Transverse colon (tissue), 4 donors: ENCODE data around the gene CADM2. TPM values are rescaled to one million over a fixed set of nuclear protein-coding genes. Genes with fewer than 3 reads are reported as not detected.

ENCODE experiments used
- DNase-seq: peaks from one replicate; pipeline ENCODE4 v3.0.0-alpha.2; 2019
- H3K27ac ChIP-seq, 4 donors: fragments of 200-600 bp; sonication (generic); 2 replicates each; pipeline ENCODE4 v1.5.1; 2016 to 2018; ENCODE audit warnings: inconsistent platforms in 4 of 4
- H3K27me3 ChIP-seq: fragments of 200-600 bp; sonication (generic); 2 replicates; pipeline ENCODE4 v1.5.1; 2017; ENCODE audit warnings: inconsistent platforms
- H3K36me3 ChIP-seq, 4 donors: fragments of 200-600 bp; sonication (generic); 2 replicates each; pipeline ENCODE4 v1.5.1; 2017 to 2019; ENCODE audit warnings: inconsistent platforms in 4 of 4
- H3K4me1 ChIP-seq, 4 donors: fragments of 200-600 bp; sonication (generic); 2 replicates each; pipeline ENCODE4 v1.5.1; 2017 to 2020; ENCODE audit warnings: inconsistent platforms in 4 of 4
- H3K4me3 ChIP-seq, 4 donors: fragments of 200-600 bp; sonication (generic); 1 replicate in 1 of 4; 2 replicates in 3 of 4; pipeline versions ENCODE4 v1.5.1 to v1.6.1; 2017 to 2019; ENCODE audit warnings: inconsistent platforms in 4 of 4
- H3K9me3 ChIP-seq, 2 donors: fragments of 200-600 bp; sonication (generic); 2 replicates each; pipeline ENCODE4 v1.5.1; 2017 to 2019; ENCODE audit warnings: inconsistent platforms in 2 of 2
- EP300 ChIP-seq: sonication (generic); formaldehyde crosslinking; IDR thresholded peaks from one replicate; pipeline ENCODE4 v1.6.1; 2017; ENCODE audit warnings: antibody characterized with exemption, low read depth
- POLR2A ChIP-seq: fragments of 450-650 bp; IDR thresholded peaks from one replicate; pipeline ENCODE4 v1.6.1; 2016; ENCODE audit warnings: antibody characterized with exemption, mild to moderate bottlenecking, moderate library complexity
- POLR2AphosphoS5 ChIP-seq, 3 donors: sonication (generic); formaldehyde crosslinking; IDR thresholded peaks; one replicate each; pipeline ENCODE4 v1.6.1; 2016; ENCODE audit warnings: antibody characterized with exemption in 3 of 3
- WGBS, 2 donors: methylation state at CpG; one replicate each; pipeline ENCODE4 v1.1.5; 2018; ENCODE audit warnings: low coverage in 1 of 2; 5-methylcytosine and 5-hydroxymethylcytosine counted together
- in situ Hi-C, 4 donors: fragments of 200-750 bp; cut with MboI; loops; one replicate each; pipeline versions ENCODE4 v1.15.0 to v1.15.1; 2017; ENCODE audit warnings: low sequenced_read_pairs in 3 of 4, low pct_ligation_motif_present in 1 of 4, low pct_unique_long_range_greater_than_20kb in 1 of 4
- intact Hi-C: fragments of 100-400 bp; cut with DNase I; formaldehyde crosslinking; loops from one replicate; pipeline ENCODE4 v1.15.1; 2023; ENCODE audit warnings: low total_unique reads
- total RNA-seq, 4 donors: library from RNA; depleted of rRNA; stranded (reverse); fragments of >200 nt; gene quantifications; one replicate each; pipeline ENCODE4 v1.1.0, GENCODE V29; 2016
- TF ChIP-seq, protein P1 (sequence below), 5 experiments: fragments of 200-600 bp in 3 of 5; fragments of 450-650 bp in 2 of 5; sonication (generic) in 3 of 5; IDR thresholded peaks; 1 replicate in 2 of 5; 2 replicates in 3 of 5; pipeline ENCODE4 v1.5.1; 2016 to 2017; ENCODE audit warnings: antibody characterized with exemption in 5 of 5, inconsistent platforms in 3 of 5, mild to moderate bottlenecking in 2 of 5, moderate library complexity in 1 of 5

CADM2 gene
- total RNA-seq, 4 donors from 2014 or later: 2.2 to 21.3 (median 4.5) TPM

DNA sequence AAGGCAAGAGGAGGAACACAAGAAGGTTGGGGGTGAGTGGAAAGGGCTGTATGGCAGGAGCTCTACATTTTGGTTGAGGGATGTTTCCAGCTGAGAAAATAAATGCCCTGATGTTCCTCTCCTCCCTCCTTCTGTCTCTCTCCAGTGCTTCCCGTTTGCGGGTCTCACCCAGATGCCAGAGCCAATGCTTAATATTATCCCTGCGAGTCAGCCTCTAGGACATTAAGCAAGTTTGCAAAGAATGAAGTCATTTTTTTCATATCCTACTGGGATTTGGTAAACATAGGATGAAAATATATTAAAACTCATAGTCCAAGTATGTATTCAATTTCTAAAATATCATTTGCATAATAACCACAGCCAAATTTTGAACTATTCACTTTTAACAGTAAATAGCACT lies 295.9 kb downstream of the CADM2 start:
- Histone ChIP-seq H3K27me3 (no peaks in the 10 kb centered on the region), H3K4me1 (no peaks in the 10 kb centered on the region), H3K36me3 (no peaks in the 10 kb centered on the region), H3K9me3 (no peaks in the 10 kb centered on the region), H3K4me3 (no peak overlapping the region), H3K27ac (no peak overlapping the region)
- intact Hi-C loops: no loop called here
- TF ChIP-seq, protein P1, sequence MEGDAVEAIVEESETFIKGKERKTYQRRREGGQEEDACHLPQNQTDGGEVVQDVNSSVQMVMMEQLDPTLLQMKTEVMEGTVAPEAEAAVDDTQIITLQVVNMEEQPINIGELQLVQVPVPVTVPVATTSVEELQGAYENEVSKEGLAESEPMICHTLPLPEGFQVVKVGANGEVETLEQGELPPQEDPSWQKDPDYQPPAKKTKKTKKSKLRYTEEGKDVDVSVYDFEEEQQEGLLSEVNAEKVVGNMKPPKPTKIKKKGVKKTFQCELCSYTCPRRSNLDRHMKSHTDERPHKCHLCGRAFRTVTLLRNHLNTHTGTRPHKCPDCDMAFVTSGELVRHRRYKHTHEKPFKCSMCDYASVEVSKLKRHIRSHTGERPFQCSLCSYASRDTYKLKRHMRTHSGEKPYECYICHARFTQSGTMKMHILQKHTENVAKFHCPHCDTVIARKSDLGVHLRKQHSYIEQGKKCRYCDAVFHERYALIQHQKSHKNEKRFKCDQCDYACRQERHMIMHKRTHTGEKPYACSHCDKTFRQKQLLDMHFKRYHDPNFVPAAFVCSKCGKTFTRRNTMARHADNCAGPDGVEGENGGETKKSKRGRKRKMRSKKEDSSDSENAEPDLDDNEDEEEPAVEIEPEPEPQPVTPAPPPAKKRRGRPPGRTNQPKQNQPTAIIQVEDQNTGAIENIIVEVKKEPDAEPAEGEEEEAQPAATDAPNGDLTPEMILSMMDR (IDR thresholded peaks at IDR 0.05): no peak
- TF ChIP-seq EP300 (no peak), POLR2A (no peak), POLR2AphosphoS5 (IDR thresholded peaks at IDR 0.05) (no peak)
- in situ Hi-C loops: no loop called here
- 75 to 84% methylated on average over 3 of the region's 3 CpGs for WGBS, 2 donors
- DNase-seq: no peak

DNA sequence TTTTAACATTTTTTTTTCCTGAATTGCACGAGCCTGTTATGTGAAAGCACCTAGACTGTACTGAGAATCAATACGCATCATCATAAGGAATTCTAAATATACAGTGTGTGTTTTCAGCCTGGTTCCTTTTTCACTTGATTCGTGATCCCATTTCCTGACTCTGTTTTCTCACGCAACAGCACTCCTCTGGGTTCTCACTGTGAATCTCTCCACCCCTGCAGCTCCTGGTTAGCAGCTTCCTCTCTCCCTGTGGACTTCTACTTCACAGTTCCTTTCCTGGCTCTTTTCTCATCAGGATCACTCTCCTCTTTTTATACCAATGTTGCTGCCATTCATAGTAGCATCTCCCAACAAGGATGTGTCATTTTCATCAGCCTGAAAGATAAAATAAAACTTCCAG lies 297.2 kb downstream of the CADM2 start:
- no peaks in the 10 kb centered on the region for H3K36me3 ChIP-seq
- H3K27me3 ChIP-seq: no peaks in the 10 kb centered on the region
- no peaks in the 10 kb centered on the region for H3K4me1 ChIP-seq
- TF ChIP-seq POLR2AphosphoS5 (IDR thresholded peaks at IDR 0.05): no peak
- TF ChIP-seq, protein P1 (IDR thresholded peaks at IDR 0.05): no peak
- TF ChIP-seq EP300: no peak
- no peak for TF ChIP-seq POLR2A
- H3K4me3 ChIP-seq: no peak overlapping the region
- in situ Hi-C loops (no loop called here), intact Hi-C loops (no loop called here)
- DNase-seq: no peak
- H3K27ac ChIP-seq: no peak overlapping the region
- WGBS, 2 donors: 29 to 35% methylated on average over 4 of the region's 4 CpGs
- H3K9me3 ChIP-seq: no peaks in the 10 kb centered on the region

DNA sequence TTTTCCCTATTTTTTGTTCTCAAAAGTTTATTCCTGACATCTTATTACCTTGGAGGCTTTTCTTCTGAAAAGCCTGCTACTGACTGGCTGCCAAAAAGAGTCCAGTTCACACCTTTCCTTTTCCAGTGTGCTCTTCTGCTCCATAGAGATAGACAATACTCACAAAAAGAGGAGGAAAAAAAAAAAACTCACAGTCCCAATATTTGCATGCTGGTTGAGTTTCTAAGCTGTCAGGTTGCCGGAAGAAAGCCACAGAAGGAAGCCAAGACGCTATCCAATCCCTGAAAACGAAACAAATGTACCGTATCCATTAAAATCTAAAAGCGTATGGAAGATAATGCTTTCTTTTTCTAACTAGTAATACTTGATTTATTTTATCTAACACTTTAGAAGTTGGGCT lies 299.5 kb downstream of the CADM2 start:
- in situ Hi-C loops: no loop called here
- no peaks in the 10 kb centered on the region for H3K36me3 ChIP-seq
- H3K4me1 ChIP-seq: no peaks in the 10 kb centered on the region
- intact Hi-C loops: no loop called here
- no peak overlapping the region for H3K27ac ChIP-seq
- TF ChIP-seq EP300 (no peak), POLR2A (no peak), POLR2AphosphoS5 (IDR thresholded peaks at IDR 0.05) (no peak)
- TF ChIP-seq, protein P1 (IDR thresholded peaks at IDR 0.05): no peak
- H3K4me3 ChIP-seq: no peak overlapping the region
- H3K9me3 ChIP-seq: no peaks in the 10 kb centered on the region
- no peaks in the 10 kb centered on the region for H3K27me3 ChIP-seq
- WGBS, 2 donors: 82 to 88% methylated on average over 1 to 5 of the region's 5 CpGs
- DNase-seq: no peak

DNA sequence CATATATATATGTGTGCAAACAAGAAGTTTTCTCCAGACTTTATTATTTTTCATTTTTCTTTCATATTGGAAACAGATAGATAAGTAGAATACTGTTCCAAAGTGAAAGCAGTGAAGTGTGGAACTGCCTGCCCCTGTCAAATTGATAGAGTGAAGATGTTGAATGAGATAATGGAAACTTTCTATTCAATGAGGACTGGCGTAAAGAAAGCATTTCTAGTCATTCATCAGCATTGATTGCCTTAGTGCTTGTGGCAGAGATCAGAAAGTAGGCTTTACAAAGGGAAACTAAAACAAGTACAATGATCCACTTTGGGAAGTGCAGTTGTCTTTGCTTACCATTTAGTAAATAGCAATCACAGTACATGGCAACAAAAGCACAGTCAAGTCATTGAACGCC lies 300.0 kb downstream of the CADM2 start:
- in situ Hi-C loops: no loop called here
- H3K36me3 ChIP-seq: no peaks in the 10 kb centered on the region
- H3K27me3 ChIP-seq: no peaks in the 10 kb centered on the region
- no peak overlapping the region for H3K4me3 ChIP-seq
- H3K9me3 ChIP-seq: no peaks in the 10 kb centered on the region
- TF ChIP-seq POLR2A (no peak), EP300 (no peak), POLR2AphosphoS5 (IDR thresholded peaks at IDR 0.05) (no peak)
- TF ChIP-seq, protein P1 (IDR thresholded peaks at IDR 0.05): no peak
- WGBS, 2 donors: 75 to 82% methylated on average over 2 of the region's 2 CpGs
- no peak for DNase-seq
- H3K4me1 ChIP-seq: no peaks in the 10 kb centered on the region
- no peak overlapping the region for H3K27ac ChIP-seq
- intact Hi-C loops: no loop called here
